Naive thymus-derived CD8-positive, alpha-beta T cell (primary cell): ENCODE results near the gene SLC25A24. TPM values are rescaled to one million over a fixed set of nuclear protein-coding genes. Genes with fewer than 3 reads are reported as not detected.
"Not testable (repeated sequence)": the region's sequence is repeated elsewhere in the genome, so short reads cannot be mapped to it uniquely, and the experiment has no call there.

Experiments
- ATAC-seq, 2 donors: fragments of 150-1000 bp; cut with Tn5 transposase in 1 of 2; sonication (Bioruptor Pico), chemical (Tn5 transposase) in 1 of 2; 1 replicate in 1 of 2; 2 replicates in 1 of 2; pipeline ENCODE4 v1.10.0; 2021; ENCODE audit warnings: mild to moderate bottlenecking in 2 of 2, moderate library complexity in 2 of 2
- POLR2A ChIA-PET: fragments of 350-600 bp; sonication (Branson Sonifier 250); formaldehyde crosslinking; loops from one replicate; lab custom pipeline; 2021; ENCODE audit warnings: antibody characterized with exemption; lab: Charles Lee
- DNase-seq, 10 donors: peaks; one replicate each; pipeline versions ENCODE4 v3.0.0 to v3.0.0-alpha.2; 2020 to 2022
- H3K27ac Mint-ChIP-seq, 10 donors: one replicate each; pipeline ENCODE4 v1.8.0; 2020 to 2022; ENCODE audit warnings: mild to moderate bottlenecking in 10 of 10, mixed read lengths in 10 of 10, moderate library complexity in 4 of 10, inconsistent platforms in 1 of 10
- H3K27me3 Mint-ChIP-seq, 5 donors: one replicate each; pipeline ENCODE4 v1.8.0; 2021 to 2022; ENCODE audit warnings: mixed read lengths in 5 of 5
- H3K36me3 Mint-ChIP-seq, 3 donors: one replicate each; pipeline ENCODE4 v1.8.0; 2020 to 2022; ENCODE audit warnings: mixed read lengths in 3 of 3, mild to moderate bottlenecking in 2 of 3, inconsistent platforms in 1 of 3
- H3K4me1 Mint-ChIP-seq, 4 donors: one replicate each; pipeline ENCODE4 v1.8.0; 2021 to 2022; ENCODE audit warnings: mixed read lengths in 4 of 4
- H3K4me3 Mint-ChIP-seq, 10 donors: one replicate each; pipeline ENCODE4 v1.8.0; 2020 to 2022; ENCODE audit warnings: mild to moderate bottlenecking in 10 of 10, mixed read lengths in 10 of 10, moderate library complexity in 6 of 10, inconsistent platforms in 1 of 10
- H3K9me3 Mint-ChIP-seq, 9 donors: one replicate each; pipeline ENCODE4 v1.8.0; 2020 to 2022; ENCODE audit warnings: mixed read lengths in 9 of 9, mild to moderate bottlenecking in 3 of 9, inconsistent platforms in 1 of 9, moderate library complexity in 1 of 9
- polyA plus RNA-seq, 3 donors: library from polyadenylated mRNA; unstranded; fragments of 300-500 nt; fragmentation: Illumina TruSeq; gene quantifications; one replicate each; pipeline ENCODE4 v1.2.3, GENCODE V29; 2021
- total RNA-seq, 8 experiments: library from RNA in 2 of 8; stranded (reverse) in 2 of 8; gene quantifications; one replicate each; pipeline ENCODE4 v1.2.3 and lab custom pipeline; 2021 to 2026

Gene SLC25A24
- total and polyA plus RNA-seq, 5 experiments from 2014 or later, result 6.4 to 12.7 (median 10.2) TPM

DNA sequence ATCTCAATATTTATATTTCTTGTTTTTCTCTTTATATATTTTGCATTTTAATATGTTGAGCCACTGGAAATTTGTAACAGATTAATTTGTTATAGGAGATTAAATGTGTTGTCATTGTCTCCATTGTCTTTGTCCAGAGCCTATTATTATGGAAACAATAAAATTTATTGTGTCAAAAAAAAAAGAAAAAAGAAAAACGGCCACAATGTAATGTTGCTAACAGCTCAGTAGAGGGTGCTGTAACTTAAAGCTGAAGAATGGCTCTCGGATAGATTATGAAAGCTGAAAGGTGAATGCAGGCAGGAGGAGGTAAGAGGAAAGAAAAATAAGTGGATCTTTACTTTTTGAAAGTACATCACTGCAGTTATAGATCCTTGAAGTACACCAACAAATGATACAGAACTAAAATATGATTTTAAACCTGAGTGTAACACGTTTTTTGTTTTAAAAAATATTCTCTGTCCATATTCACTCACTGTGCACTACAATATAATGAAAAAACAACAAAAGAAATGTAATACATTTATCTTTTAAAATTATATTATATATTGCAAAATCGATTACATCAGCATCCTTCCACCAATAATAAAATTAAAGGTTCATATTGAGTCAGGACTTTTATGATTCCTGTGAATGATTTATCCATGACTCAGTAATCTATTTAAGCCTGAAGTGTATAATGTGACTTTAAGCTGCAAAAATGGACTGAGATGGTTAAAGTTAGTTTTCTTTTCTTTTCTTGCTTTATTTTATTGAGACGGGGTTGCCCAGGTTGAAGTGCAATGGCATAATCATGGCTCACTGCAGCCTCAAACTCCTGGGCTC, 14.7 kb upstream of the SLC25A24 start:
- POLR2A ChIA-PET, result interaction anchor here (0.7 kb wide), 1 partner anchor 429 kb away, joined by 3 read pairs; no protein-coding TSS in a partner anchor
- not testable (repeated sequence) for H3K27ac Mint-ChIP-seq, H3K4me1 Mint-ChIP-seq

GRCh38 chr1:108211014-108211413, 10.9 kb upstream of the SLC25A24 start:
- no peaks in the 10 kb centered on the region for H3K36me3 Mint-ChIP-seq
- POLR2A ChIA-PET, result no interaction called here
- H3K27me3 Mint-ChIP-seq, result peaks cover 8 to 49% (median 20%) of the 10 kb centered on the region in 5 donors
- peaks cover 0 to 10% (median 4%) of the 10 kb centered on the region in 4 donors for H3K4me1 Mint-ChIP-seq
- DNase-seq, result no peak
- ATAC-seq, result no peak
- no peak overlapping the region for H3K4me3 Mint-ChIP-seq
- H3K9me3 Mint-ChIP-seq, result no peaks in the 10 kb centered on the region
- no peak overlapping the region for H3K27ac Mint-ChIP-seq

More for the DNA sequence above, 14.7 kb upstream of the SLC25A24 start:
- ATAC-seq (peak; percentile 73), DNase-seq (peak in 3 of 10 donors; percentile 32 to 41 (median 38))
- not testable (repeated sequence) for H3K9me3 Mint-ChIP-seq, H3K36me3 Mint-ChIP-seq, H3K4me3 Mint-ChIP-seq
- peaks cover 3 to 32% (median 12%) of the 10 kb centered on the region in 5 donors for H3K27me3 Mint-ChIP-seq

DNA sequence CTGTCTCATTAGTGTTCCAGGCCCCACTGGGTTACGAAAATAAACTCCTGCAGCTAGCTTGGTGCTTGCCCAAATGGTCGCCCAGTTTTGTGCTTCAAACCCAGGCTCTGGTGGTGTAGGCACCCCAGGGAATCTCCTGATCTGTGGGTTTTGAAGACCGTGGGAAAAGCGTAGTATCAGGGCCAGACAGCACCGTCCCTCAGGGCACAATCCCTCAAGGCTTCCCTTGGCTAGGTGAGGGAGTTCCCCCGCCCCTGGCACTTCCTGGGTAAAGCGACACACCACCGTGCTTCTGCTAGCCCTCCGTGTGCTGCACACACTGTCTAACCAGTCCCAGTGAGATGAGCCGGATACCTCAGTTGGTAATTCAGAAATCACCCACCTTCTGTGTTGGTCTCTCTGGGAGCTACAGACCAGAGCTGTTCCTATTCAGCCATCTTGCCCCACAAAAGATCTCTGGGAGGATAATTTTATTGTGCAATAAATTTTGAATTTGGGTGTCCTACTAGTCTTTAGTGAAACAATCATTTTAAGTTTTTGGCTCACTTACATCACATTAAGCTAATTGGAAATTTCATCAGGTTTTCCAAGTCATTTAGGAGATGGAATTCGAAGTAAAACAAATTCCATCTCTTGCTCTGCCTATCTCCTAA, 9.4 kb upstream of the SLC25A24 start:
- no peaks in the 10 kb centered on the region for H3K36me3 Mint-ChIP-seq
- POLR2A ChIA-PET, result interaction anchor here (1.5 kb wide), 1 partner anchor 9 kb away, joined by 3 read pairs; no protein-coding TSS in a partner anchor
- peaks cover 12 to 45% (median 18%) of the 10 kb centered on the region in 5 donors for H3K27me3 Mint-ChIP-seq
- H3K4me1 Mint-ChIP-seq, result peaks cover 0 to 10% (median 4%) of the 10 kb centered on the region in 4 donors
- no peak overlapping the region for H3K27ac Mint-ChIP-seq
- H3K4me3 Mint-ChIP-seq, result peak overlapping the region in 3 of 10 donors; percentile 9 to 41 (median 33)
- ATAC-seq (peak; percentile 68 to 70), DNase-seq (no peak)
- H3K9me3 Mint-ChIP-seq, result no peaks in the 10 kb centered on the region

- POLR2A ChIA-PET, result interaction anchor here (1.5 kb wide), 1 partner anchor 8 kb away, joined by 3 read pairs; no protein-coding TSS in a partner anchor
- no peak for ATAC-seq
- peaks cover 12 to 45% (median 18%) of the 10 kb centered on the region in 5 donors for H3K27me3 Mint-ChIP-seq
These were observed 8.7 kb upstream of the SLC25A24 start for GRCh38 chr1:108208724-108209446.

DNA sequence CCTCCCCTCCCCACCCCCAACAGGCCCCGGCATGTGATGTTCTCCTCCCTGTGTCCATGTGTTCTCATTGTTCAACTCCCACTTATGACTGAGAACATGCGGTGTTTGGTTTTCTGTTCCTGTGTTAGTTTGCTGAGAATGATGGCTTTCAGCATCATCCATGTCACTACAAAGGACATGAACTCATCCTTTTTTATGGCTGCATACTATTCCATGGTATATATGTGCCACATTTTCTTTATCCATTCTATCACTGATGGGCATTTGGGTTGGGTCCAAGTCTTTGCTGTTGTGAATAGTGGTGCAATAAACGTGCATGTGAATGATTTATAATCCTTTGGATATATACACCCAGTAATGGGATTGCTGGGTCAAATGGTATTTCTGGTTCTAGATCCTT, 3.4 kb upstream of the SLC25A24 start:
- H3K4me3 Mint-ChIP-seq, H3K9me3 Mint-ChIP-seq, H3K27ac Mint-ChIP-seq, H3K36me3 Mint-ChIP-seq, POLR2A ChIA-PET, ATAC-seq, DNase-seq: not testable (repeated sequence)
- Mint-ChIP-seq H3K4me1 (peaks cover 6 to 26% (median 19%) of the 10 kb centered on the region in 4 donors), H3K27me3 (peaks cover 5 to 17% (median 8%) of the 10 kb centered on the region in 5 donors)

More at GRCh38 chr1:108208724-108209446, 8.7 kb upstream of the SLC25A24 start:
- Mint-ChIP-seq H3K4me3 (no peak overlapping the region), H3K4me1 (peaks cover 0 to 10% (median 4%) of the 10 kb centered on the region in 4 donors), H3K27ac (no peak overlapping the region), H3K9me3 (peaks cover 0 to 6% (median 0%) of the 10 kb centered on the region in 9 donors), H3K36me3 (no peaks in the 10 kb centered on the region)
- no peak for DNase-seq

DNA sequence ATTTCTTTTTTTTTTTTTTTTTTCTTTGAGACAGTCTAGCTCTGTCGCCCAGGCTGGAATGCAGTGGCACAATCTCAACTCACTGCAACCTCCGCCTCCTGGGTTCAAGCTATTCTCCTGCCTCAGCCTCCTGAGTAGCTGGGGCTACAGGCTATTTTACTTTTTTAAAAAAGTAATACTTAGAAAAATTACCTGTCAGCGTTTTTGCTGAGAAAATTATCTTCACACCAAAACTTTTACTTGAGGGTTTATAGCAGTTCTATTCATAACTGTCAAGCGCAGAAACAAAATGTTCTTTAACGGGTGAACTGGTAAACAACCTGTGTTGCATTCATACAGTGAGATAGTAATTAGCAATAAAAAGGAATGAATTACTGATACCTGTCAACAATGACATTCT, 1.5 kb upstream of the SLC25A24 start:
- Mint-ChIP-seq H3K27ac (peak overlapping the region in 1 of 10 donors; percentile 90), H3K9me3 (peaks cover 0 to 6% (median 0%) of the 10 kb centered on the region in 9 donors), H3K27me3 (peaks cover 0 to 8% (median 2%) of the 10 kb centered on the region in 5 donors), H3K4me1 (peaks cover 6 to 41% (median 31%) of the 10 kb centered on the region in 4 donors), H3K36me3 (no peaks in the 10 kb centered on the region), H3K4me3 (peak overlapping the region in 1 of 10 donors; percentile 88)
- no peak for ATAC-seq
- no peak for DNase-seq
- POLR2A ChIA-PET, result interaction anchor here (0.7 kb wide), 1 partner anchor 634 kb away, joined by 5 read pairs; no protein-coding TSS in a partner anchor

- H3K4me3 Mint-ChIP-seq, result peak overlapping the region; percentile 82 to 94 (median 91)
- ATAC-seq (peak; percentile 65 to 70), DNase-seq (peak; percentile 7 to 65 (median 30))
- H3K36me3 Mint-ChIP-seq, result peaks cover 0 to 1% (median 0%) of the 10 kb centered on the region in 3 donors
- peaks cover 0 to 4% (median 0%) of the 10 kb centered on the region in 5 donors for H3K27me3 Mint-ChIP-seq
- POLR2A ChIA-PET, result interaction anchor here (0.9 to 2.3 kb wide), 8 partner anchors 9 to 899 kb away, joined by 3 to 10 read pairs (median 5); partner anchors contain the start of genes EEIG2, HENMT1 and PRPF38B
- H3K4me1 Mint-ChIP-seq, result peaks cover 6 to 41% (median 31%) of the 10 kb centered on the region in 4 donors
- peak overlapping the region; percentile 65 to 92 (median 82) for H3K27ac Mint-ChIP-seq
- H3K9me3 Mint-ChIP-seq, result peaks cover 0 to 6% (median 0%) of the 10 kb centered on the region in 9 donors
These were observed 526 bp upstream of the SLC25A24 start for GRCh38 chr1:108200687-108201051.

GRCh38 chr1:108199201-108199691, 897 bp downstream of the SLC25A24 start:
- POLR2A ChIA-PET, result interaction anchor here (1.4 to 2.3 kb wide), 3 partner anchors 360 to 462 kb away, joined by 6 to 9 read pairs (median 8); partner anchors contain the start of genes EEIG2 and HENMT1
- peak overlapping the region; percentile 83 to 94 (median 90) for H3K4me3 Mint-ChIP-seq
- H3K9me3 Mint-ChIP-seq, result peaks cover 0 to 12% (median 0%) of the 10 kb centered on the region in 9 donors
- H3K27me3 Mint-ChIP-seq, result no peaks in the 10 kb centered on the region
- H3K36me3 Mint-ChIP-seq, result peaks cover 0 to 14% (median 8%) of the 10 kb centered on the region in 3 donors
- no peak for DNase-seq
- no peak for ATAC-seq
- H3K27ac Mint-ChIP-seq, result peak overlapping the region; percentile 43 to 94 (median 84)
- peaks cover 6 to 41% (median 31%) of the 10 kb centered on the region in 4 donors for H3K4me1 Mint-ChIP-seq

- POLR2A ChIA-PET, result no interaction called here
- DNase-seq (no peak), ATAC-seq (no peak)
- no peak overlapping the region for H3K27ac Mint-ChIP-seq
- H3K4me3 Mint-ChIP-seq, result no peak overlapping the region
- peaks cover 10 to 31% (median 20%) of the 10 kb centered on the region in 3 donors for H3K36me3 Mint-ChIP-seq
- H3K9me3 Mint-ChIP-seq, result peaks cover 0 to 20% (median 10%) of the 10 kb centered on the region in 9 donors
- no peaks in the 10 kb centered on the region for H3K27me3 Mint-ChIP-seq
- H3K4me1 Mint-ChIP-seq, result peaks cover 7 to 20% (median 18%) of the 10 kb centered on the region in 4 donors
These were observed 6.1 kb downstream of the SLC25A24 start for GRCh38 chr1:108194051-108194450.

DNA sequence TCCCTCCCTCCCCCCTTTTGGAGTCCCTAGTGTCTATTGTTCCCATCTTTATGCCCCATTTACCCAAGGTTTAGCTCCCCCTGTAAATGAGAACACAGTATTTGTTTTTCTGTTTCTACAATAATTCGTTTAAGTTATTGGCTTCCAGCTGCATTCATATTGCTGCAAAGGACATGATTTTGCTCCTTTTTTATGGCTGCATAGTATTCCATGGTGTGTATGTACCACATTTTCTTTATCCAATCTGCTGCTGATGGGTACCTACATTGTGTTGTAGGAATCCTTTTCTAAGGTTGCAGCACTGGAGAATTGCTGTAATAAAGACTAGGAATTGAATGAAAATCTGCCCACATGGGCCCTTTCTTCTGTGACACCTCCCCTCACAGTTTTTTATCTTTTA, 6.8 kb downstream of the SLC25A24 start:
- no peak for DNase-seq
- no peak overlapping the region for H3K27ac Mint-ChIP-seq
- no peak for ATAC-seq
- H3K4me3 Mint-ChIP-seq, result no peak overlapping the region
- POLR2A ChIA-PET, result no interaction called here
- no peaks in the 10 kb centered on the region for H3K27me3 Mint-ChIP-seq
- peaks cover 0 to 20% (median 10%) of the 10 kb centered on the region in 9 donors for H3K9me3 Mint-ChIP-seq
- H3K4me1 Mint-ChIP-seq, result peaks cover 3 to 13% (median 10%) of the 10 kb centered on the region in 4 donors
- peaks cover 17 to 38% (median 20%) of the 10 kb centered on the region in 3 donors for H3K36me3 Mint-ChIP-seq

GRCh38 chr1:108192581-108192980, 7.6 kb downstream of the SLC25A24 start:
- POLR2A ChIA-PET, result no interaction called here
- ATAC-seq (no peak), DNase-seq (no peak)
- peaks cover 20 to 44% (median 21%) of the 10 kb centered on the region in 3 donors for H3K36me3 Mint-ChIP-seq
- no peak overlapping the region for H3K27ac Mint-ChIP-seq
- no peaks in the 10 kb centered on the region for H3K27me3 Mint-ChIP-seq
- H3K4me3 Mint-ChIP-seq, result no peak overlapping the region
- H3K9me3 Mint-ChIP-seq, result peaks cover 2 to 26% (median 12%) of the 10 kb centered on the region in 9 donors
- peaks cover 3 to 5% (median 3%) of the 10 kb centered on the region in 4 donors for H3K4me1 Mint-ChIP-seq
